ENCODE data around the gene CD79B. TPM values are rescaled to one million over a fixed set of nuclear protein-coding genes. Genes with fewer than 3 reads are reported as not detected.
A peak's percentile ranks its signal among the peaks of the same experiment; 100 is the strongest.

CD79B gene
- total RNA-seq, 1 experiment from 2014 or later = not detected

DNA sequence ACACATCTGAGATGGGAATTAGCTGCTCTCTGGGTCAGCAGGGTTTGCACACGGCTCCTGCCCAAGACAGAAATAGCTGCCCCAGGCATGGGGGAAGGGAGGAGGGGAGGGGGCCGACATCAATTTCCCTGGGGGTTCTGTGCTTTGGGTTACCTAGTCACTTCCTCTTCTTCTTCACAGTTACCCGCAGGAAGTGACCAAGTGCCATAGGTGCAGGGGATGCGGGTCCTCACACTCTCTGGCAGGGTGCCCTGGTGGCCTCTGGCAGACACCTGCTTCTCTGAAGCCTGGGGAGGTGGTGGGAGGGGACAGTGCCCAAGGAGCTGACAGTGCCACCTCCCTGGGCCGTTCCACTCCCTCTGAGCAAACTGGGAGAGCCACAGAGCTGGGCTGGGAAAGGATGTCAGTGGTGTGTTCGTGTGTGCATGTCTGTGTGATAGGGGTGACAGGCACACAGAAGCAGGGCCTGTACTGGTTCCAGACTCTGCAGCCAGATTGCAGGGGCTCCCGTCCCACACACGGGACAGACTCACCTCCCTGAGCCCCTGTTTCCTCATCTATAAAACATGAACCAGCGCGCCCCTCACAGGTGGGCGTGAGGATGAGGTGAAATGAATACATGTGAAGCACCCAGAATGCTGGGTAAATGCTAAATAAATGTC is 22.4 kb upstream of the CD79B start:
- no peak for DNase-seq (ENCODE audit: extremely low read depth, low read depth)

DNA sequence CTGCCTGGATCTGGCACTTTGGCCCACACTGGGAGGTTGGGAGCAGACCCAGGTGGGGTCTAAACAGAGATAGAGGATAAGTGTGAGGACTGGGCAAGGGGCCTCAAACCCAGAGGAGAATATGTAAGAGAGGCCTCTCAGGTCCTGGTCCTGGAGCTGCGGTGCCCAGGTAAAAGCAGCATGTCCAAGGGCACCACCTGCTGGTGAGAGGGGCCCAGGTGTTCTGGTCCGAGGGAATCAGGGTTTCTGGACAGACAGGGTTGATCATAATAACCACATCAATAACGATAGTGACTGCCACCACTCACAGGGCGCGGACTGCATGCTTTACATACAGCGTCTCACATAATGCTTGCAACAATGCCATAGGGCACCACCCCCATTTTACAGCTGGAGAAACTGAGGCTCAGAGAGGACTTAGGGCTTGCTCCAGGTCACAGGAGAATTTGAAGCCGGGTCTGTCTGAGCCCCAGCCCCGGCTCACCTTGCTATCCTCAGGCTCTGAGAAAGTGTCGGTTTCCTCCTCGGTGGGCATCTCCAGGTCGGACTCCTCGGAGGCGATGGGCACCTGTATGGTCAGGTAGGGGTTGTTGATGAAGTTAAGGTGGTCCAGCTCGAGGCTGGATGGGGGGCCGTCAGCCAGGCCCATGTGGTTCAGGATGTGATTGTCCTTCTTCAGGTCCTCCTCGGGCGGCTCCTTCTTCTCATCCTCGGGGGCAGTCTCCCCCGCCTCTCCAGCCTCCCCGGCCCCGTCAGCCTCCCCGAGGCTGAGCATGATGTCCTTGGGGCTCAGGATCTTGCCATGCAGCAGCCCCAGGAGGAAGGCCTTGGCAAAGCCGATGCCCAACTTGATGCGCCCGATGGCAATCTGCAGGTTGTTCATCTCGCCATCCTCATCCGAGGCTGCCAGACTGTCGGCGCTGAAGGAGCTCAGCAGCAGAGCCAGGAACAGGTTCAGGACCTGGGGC is 19.1 kb upstream of the CD79B start:
- no peak for DNase-seq (ENCODE audit: extremely low read depth, low read depth)

- DNase-seq (ENCODE audit: extremely low read depth, low read depth) = no peak
These were observed 17.6 kb upstream of the CD79B start for GRCh38 chr17:63949576-63950250.

GRCh38 chr17:63948521-63948920 is 16.4 kb upstream of the CD79B start:
- no peak for DNase-seq (ENCODE audit: extremely low read depth, low read depth)

- DNase-seq (ENCODE audit: extremely low read depth, low read depth) = no peak
These were observed 15.7 kb upstream of the CD79B start for GRCh38 chr17:63947711-63948330.

GRCh38 chr17:63946440-63947363 is 14.6 kb upstream of the CD79B start:
- peak; percentile 45 for DNase-seq (ENCODE audit: extremely low read depth, low read depth)

DNA sequence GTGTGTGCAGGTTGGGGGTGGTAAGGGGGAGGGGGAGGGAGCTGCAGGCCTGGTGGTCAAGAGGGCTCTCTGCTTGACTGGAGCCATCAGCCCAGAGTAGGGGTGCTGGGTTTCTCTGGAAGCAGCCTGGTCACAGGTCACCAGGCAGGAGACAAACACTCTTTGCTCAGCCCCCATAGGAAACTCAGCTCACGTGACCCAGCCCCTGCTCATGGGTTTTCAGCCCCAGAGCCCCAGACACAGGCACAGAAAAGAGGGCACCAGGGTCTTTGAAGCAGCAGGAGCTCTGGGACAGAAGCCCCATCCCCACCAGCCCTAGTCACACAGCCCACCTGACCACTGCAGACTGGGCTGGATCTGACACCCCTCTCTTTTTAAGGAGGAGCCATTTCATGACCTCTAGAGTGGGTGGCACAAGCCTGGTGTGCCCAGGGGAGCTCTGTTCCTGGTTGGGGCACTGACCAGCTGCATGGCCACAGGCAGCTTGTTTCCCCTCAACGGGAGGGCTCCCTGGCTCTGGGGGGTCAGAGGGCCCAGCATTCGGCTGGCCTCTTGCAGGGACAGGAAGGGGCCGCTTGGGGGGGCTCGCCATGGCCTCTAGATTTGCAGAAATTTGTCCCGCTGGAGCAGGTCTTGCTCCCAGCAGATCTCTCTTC is 13.8 kb upstream of the CD79B start:
- no peak for DNase-seq (ENCODE audit: extremely low read depth, low read depth)

DNA sequence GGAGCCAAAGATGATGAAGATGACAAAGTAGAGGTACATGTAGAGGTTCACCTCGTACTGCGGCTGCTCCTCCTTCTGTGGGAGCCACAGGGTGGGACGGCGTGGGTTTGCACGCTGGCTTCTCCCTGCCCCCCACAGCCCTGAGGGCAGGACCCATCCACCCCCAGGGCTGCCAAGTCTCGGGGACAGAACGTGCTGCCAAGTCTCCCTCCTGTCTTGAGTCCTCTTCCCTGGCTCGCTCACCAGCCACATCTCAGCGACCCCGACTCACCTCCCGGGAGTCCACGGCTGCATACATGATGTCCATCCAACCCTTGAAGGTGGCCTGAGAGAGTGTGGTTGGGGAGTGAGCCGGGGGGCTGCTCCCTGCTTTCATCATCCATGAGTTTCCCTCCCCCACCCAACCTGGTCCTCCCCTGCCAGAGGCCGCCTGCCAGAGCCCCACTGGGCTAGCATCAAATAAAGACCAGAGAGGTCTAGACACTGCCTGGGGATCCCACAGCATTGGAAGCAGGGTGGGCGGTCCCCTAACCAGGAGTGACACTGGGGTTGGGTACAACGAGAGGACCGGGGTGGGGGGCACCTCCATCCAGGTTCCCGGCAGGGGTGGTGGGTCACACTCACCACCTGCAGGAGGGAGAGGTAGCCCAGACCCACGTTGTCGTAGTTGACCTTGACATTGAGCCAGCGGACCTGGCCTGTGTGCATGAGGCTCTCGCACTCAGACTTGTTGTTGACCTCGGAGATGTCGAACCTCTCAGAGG is 12.8 kb upstream of the CD79B start:
- no peak for DNase-seq (ENCODE audit: extremely low read depth, low read depth)

DNA sequence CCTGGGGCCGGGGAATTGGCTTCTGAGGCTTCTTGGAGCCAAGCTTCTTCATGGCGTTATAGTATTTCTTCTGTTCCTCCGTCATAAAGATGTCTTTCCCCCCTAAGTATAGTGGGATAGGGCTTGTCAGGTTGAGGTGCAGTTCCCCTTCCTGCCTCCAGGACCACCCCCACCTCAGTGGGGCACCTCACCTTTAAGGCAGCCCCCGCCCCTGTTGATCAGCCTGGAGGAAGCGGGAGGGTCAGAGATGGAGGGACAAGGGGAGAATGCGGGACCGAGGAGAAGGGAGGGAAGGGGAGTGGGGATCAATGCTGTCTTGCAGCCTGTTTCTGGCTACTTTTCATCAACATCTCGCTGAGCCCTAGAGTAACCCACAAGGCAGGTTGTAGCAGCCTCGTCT is 11.6 kb upstream of the CD79B start:
- DNase-seq (ENCODE audit: extremely low read depth, low read depth) = no peak

DNA sequence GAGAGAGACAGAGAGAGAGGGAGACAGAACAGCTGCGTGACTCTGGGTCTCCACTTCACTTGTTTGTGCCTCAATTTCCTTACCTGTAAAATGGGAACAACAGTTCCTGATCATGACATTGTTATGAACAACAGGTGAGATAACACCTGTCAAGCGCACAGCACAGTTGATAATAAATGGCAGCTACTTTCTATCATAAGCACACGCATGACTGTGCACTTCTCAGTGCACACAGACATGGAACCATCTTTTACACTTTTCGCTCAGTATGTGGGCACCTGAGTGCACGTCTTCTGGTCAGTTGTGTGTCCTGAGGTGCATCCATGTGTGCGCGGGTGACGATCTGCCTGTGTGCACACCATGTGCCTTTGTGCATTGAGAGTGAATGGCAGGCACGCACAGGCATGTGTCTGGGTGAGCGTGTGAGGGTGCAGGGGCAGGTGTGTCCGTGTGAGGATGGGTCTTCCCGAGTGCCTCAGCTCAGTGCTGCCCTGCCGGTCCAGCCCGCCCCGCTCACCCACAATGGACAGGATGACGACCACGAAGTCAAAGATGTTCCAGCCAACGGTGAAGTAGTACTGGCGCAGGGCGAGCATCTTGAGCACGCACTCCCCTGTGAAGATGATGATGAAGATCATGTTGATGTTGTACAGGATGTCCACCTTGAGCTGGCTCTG is 10.3 kb upstream of the CD79B start:
- DNase-seq (ENCODE audit: extremely low read depth, low read depth) = no peak

GRCh38 chr17:63941751-63942150 is 9.6 kb upstream of the CD79B start:
- DNase-seq (ENCODE audit: extremely low read depth, low read depth) = no peak

- DNase-seq (ENCODE audit: extremely low read depth, low read depth) = no peak
These were observed 9.0 kb upstream of the CD79B start for GRCh38 chr17:63941162-63941561.

DNA sequence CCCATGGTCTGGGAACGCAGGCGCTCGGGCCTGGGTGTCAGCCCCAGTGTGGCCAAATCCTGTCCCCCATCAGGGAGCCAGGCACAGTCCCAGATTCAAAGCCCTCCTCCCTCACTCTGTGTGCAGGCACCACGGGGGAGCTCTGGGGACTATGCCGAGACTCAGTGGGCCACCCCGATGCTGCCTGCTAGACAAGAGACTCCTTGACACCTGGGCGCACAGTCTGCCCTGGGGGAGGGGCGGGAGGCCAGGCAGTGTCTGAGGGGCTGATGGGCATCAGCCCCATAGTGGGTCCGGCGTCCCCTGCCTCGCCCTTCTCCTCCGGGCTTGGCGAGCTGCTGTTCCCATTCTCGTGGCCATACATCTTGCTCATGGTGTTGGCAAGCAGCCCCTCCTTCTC is 8.5 kb upstream of the CD79B start:
- DNase-seq (ENCODE audit: extremely low read depth, low read depth) = no peak

DNA sequence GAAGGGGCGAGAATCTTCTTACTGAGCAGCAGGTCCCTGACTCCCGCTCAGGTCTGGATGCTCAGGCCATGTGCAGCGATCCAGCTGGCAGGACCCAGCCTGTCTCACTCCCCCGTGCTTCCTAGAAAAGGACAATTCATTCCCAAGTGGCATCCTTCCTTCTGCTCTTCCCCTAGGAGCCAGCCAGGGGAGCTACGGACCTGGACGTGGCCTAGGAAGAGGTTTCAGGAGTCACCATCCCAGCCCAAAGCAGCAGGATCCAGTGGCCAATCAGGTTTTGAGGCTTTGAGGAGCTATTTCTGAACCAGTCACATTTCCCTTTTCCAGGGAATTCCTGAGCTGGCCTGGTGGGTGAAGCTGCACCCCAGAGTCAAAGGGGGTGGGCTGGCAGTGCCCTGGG is 7.8 kb upstream of the CD79B start:
- DNase-seq (ENCODE audit: extremely low read depth, low read depth) = no peak

GRCh38 chr17:63939401-63939800 is 7.3 kb upstream of the CD79B start:
- no peak for DNase-seq (ENCODE audit: extremely low read depth, low read depth)

GRCh38 chr17:63937920-63938319 is 5.8 kb upstream of the CD79B start:
- DNase-seq (ENCODE audit: extremely low read depth, low read depth) = no peak

GRCh38 chr17:63937319-63937718 is 5.2 kb upstream of the CD79B start:
- no peak for DNase-seq (ENCODE audit: extremely low read depth, low read depth)

Data from NCI-H460 (cell line).